HFF-Myc (cell line): ENCODE measurements around the gene CHMP6.
A peak's percentile ranks its signal among the peaks of the same experiment; 100 is the strongest.

ENCODE experiments used
- DNase-seq: peaks from one replicate; pipeline ENCODE4 v3.0.0-alpha.2; 2011; ENCODE audit warnings: low read depth; ENCODE audit errors: extremely low read depth
- H3K4me3 ChIP-seq: replicated peaks from 2 replicates; pipeline ENCODE4 v1.5.1; 2011; ENCODE audit warnings: low read depth, mild to moderate bottlenecking, control low read depth, low read length
- CTCF ChIP-seq: IDR thresholded peaks from 2 replicates; pipeline ENCODE4 v1.5.1; 2012; ENCODE audit warnings: mild to moderate bottlenecking, low read depth, low read length, control low read depth; ENCODE audit errors: missing control alignments

The CHMP6 gene

GRCh38 chr17:81018044-81018802, 26.6 kb downstream of the CHMP6 start:
- no peak for TF ChIP-seq CTCF
- DNase-seq, result peak; percentile 39
- H3K4me3 ChIP-seq, result peak overlapping the region; percentile 7

- DNase-seq, result no peak
- TF ChIP-seq CTCF, result no peak
- H3K4me3 ChIP-seq, result no peak overlapping the region
These were observed 28.2 kb downstream of the CHMP6 start for GRCh38 chr17:81019563-81020442.

- no peak for DNase-seq
- H3K4me3 ChIP-seq, result no peak overlapping the region
- TF ChIP-seq CTCF, result no peak
These were observed 28.8 kb downstream of the CHMP6 start for GRCh38 chr17:81020443-81020766.

- no peak for TF ChIP-seq CTCF
- DNase-seq, result no peak
These were observed 29.3 kb downstream of the CHMP6 start for GRCh38 chr17:81020767-81021497.

GRCh38 chr17:81021531-81022343, 30.1 kb downstream of the CHMP6 start:
- TF ChIP-seq CTCF, result no peak
- no peak for DNase-seq
- H3K4me3 ChIP-seq, result no peak overlapping the region

More at GRCh38 chr17:81020767-81021497, 29.3 kb downstream of the CHMP6 start:
- no peak overlapping the region for H3K4me3 ChIP-seq

GRCh38 chr17:81022344-81022676, 30.7 kb downstream of the CHMP6 start:
- TF ChIP-seq CTCF, result no peak
- no peak for DNase-seq
- no peak overlapping the region for H3K4me3 ChIP-seq
